Stimulated activated naive CD8-positive, alpha-beta T cell treated with anti-CD3 and anti-CD28 coated beads, Interleukin-15, amount 100 ng/mL, for 72 hours (primary cell): Measurements from ENCODE around the gene CCNL2.
"Not testable (repeated sequence)": the region's sequence is repeated elsewhere in the genome, so short reads cannot be mapped to it uniquely, and the experiment has no call there.

ENCODE experiments used
- ATAC-seq: fragments of 150-1000 bp; cut with Tn5 transposase; 2 replicates; pipeline ENCODE4 v1.10.0; 2021; ENCODE audit warnings: mild to moderate bottlenecking, moderate library complexity
- DNase-seq, 2 donors: peaks; one replicate each; pipeline ENCODE4 v3.0.0; 2021 to 2022
- H3K27ac Mint-ChIP-seq, 2 donors: one replicate each; pipeline ENCODE4 v1.8.0; 2022; ENCODE audit warnings: mild to moderate bottlenecking in 2 of 2, mixed read lengths in 2 of 2, moderate library complexity in 2 of 2
- H3K27me3 Mint-ChIP-seq: one replicate; pipeline ENCODE4 v1.8.0; 2022; ENCODE audit warnings: mixed read lengths
- H3K4me1 Mint-ChIP-seq: one replicate; pipeline ENCODE4 v1.8.0; 2022; ENCODE audit warnings: mild to moderate bottlenecking, mixed read lengths
- H3K4me3 Mint-ChIP-seq, 2 donors: one replicate each; pipeline ENCODE4 v1.8.0; 2022; ENCODE audit warnings: mild to moderate bottlenecking in 2 of 2, mixed read lengths in 2 of 2, moderate library complexity in 1 of 2
- H3K9me3 Mint-ChIP-seq, 2 donors: one replicate each; pipeline ENCODE4 v1.8.0; 2022; ENCODE audit warnings: mixed read lengths in 2 of 2

Gene CCNL2

GRCh38 chr1:1398677-1399186 is 403 bp downstream of the CCNL2 start:
- ATAC-seq (peak; percentile 6), DNase-seq (no peak)
- Mint-ChIP-seq H3K27ac (peak overlapping the region; percentile 93 to 97), H3K4me1 (peaks cover 67% of the 10 kb centered on the region), H3K9me3 (no peaks in the 10 kb centered on the region), H3K27me3 (no peaks in the 10 kb centered on the region), H3K4me3 (peak overlapping the region; percentile 93 to 96)

DNA sequence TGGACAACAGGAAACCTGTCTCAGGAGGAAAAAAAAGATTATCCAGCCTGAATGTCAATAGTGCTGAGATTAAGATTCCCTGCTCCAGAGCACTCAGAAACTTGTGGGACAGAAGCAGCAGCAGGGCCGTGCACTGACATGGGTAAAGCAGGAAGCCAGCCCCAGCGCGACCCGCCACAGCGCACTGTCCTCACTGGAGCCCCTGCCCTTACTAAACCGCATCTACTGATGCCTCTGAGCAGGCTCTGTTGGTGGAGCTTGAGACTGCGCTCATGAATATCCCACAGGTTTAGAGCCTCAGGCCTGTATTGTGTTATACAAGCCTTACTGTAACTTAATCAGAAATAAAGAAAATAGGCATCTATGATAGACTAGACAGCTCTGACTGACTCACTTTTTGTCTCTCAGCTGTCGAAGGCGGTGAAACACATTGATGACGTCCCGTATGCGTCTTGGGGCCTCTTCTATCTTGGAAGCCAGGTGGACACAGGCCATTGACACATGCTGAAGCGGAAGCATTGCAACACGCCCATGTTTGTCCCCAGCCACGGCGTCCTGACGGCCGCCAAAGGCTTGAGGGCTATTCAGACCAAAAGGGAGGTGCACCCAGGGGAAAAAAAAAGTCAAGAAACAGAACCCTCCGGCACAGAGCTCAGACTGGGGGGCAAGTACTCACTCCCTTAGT is 1.2 kb downstream of the CCNL2 start:
- Mint-ChIP-seq H3K27ac (peak overlapping the region; percentile 93 to 97), H3K4me3 (peak overlapping the region; percentile 93 to 96), H3K27me3 (no peaks in the 10 kb centered on the region), H3K4me1 (peaks cover 68% of the 10 kb centered on the region), H3K9me3 (no peaks in the 10 kb centered on the region)
- DNase-seq (no peak), ATAC-seq (no peak)

DNA sequence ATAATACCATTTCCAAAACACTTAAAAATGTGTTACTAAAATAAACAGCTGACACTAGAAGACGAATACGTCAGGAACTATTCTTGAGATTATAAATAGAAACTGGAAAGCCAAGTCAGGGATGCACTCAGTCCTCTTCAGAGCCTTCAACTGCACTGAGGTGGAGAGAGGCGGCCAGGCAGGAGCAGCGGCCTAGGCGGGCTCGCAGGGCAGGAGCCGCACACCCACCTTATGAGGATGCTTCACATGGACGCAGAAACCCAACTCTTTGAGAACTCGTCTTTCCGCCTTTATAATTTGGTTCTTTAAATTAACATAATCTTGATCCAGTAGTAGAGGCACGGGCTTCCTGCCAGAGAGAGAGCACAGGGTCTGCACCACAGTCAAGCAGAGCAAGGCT is 4.0 kb downstream of the CCNL2 start:
- H3K9me3 Mint-ChIP-seq: no peaks in the 10 kb centered on the region
- ATAC-seq (no peak), DNase-seq (no peak)
- H3K27me3 Mint-ChIP-seq: no peaks in the 10 kb centered on the region
- peak overlapping the region in 1 of 2 donors; percentile 29 for H3K4me3 Mint-ChIP-seq
- H3K27ac Mint-ChIP-seq: peak overlapping the region in 1 of 2 donors; percentile 80
- peaks cover 54% of the 10 kb centered on the region for H3K4me1 Mint-ChIP-seq

GRCh38 chr1:1394116-1394515 is 5.0 kb downstream of the CCNL2 start:
- no peak for DNase-seq
- no peak overlapping the region for H3K4me3 Mint-ChIP-seq
- no peak overlapping the region for H3K27ac Mint-ChIP-seq
- no peaks in the 10 kb centered on the region for H3K9me3 Mint-ChIP-seq
- H3K4me1 Mint-ChIP-seq: peaks cover 46% of the 10 kb centered on the region
- no peaks in the 10 kb centered on the region for H3K27me3 Mint-ChIP-seq
- no peak for ATAC-seq

GRCh38 chr1:1393428-1393827 is 5.7 kb downstream of the CCNL2 start:
- Mint-ChIP-seq H3K9me3 (no peaks in the 10 kb centered on the region), H3K4me1 (peaks cover 46% of the 10 kb centered on the region), H3K4me3 (no peak overlapping the region), H3K27me3 (no peaks in the 10 kb centered on the region), H3K27ac (no peak overlapping the region)
- no peak for ATAC-seq
- no peak for DNase-seq

GRCh38 chr1:1393014-1393413 is 6.1 kb downstream of the CCNL2 start:
- Mint-ChIP-seq H3K4me3 (no peak overlapping the region), H3K27me3 (no peaks in the 10 kb centered on the region), H3K27ac (no peak overlapping the region), H3K4me1 (peaks cover 42% of the 10 kb centered on the region), H3K9me3 (no peaks in the 10 kb centered on the region)
- no peak for DNase-seq
- no peak for ATAC-seq

GRCh38 chr1:1391225-1391624 is 7.9 kb downstream of the CCNL2 start:
- DNase-seq (no peak), ATAC-seq (no peak)
- H3K27ac Mint-ChIP-seq: peak overlapping the region; percentile 37 to 42
- H3K4me1 Mint-ChIP-seq: peaks cover 31% of the 10 kb centered on the region
- H3K27me3 Mint-ChIP-seq: no peaks in the 10 kb centered on the region
- H3K4me3 Mint-ChIP-seq: no peak overlapping the region
- no peaks in the 10 kb centered on the region for H3K9me3 Mint-ChIP-seq

DNA sequence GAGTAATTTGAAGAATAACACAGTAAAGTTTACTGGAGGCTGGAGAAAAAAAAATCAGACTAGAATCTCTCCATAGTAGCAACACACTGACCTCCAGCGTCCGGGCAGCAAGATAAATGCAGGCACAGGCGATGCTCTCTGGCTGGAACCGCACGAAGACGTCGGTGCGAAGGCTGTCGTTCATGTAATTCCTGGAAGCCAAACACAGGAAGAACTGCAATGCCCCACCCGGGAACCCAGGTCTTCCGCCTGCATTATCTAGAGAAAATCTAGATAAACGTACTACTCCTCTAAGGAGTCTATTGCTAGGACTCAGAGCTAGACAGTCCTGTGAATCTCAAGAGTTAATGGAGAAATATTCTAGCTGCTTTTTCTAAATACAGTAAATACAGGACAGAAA is 8.5 kb downstream of the CCNL2 start:
- H3K4me1 Mint-ChIP-seq: peaks cover 28% of the 10 kb centered on the region
- no peak for DNase-seq
- no peak overlapping the region for H3K4me3 Mint-ChIP-seq
- H3K27ac Mint-ChIP-seq: peak overlapping the region in 1 of 2 donors; percentile 37
- no peaks in the 10 kb centered on the region for H3K9me3 Mint-ChIP-seq
- no peak for ATAC-seq
- no peaks in the 10 kb centered on the region for H3K27me3 Mint-ChIP-seq

GRCh38 chr1:1388078-1388472 is 11.1 kb downstream of the CCNL2 start:
- no peak for DNase-seq
- Mint-ChIP-seq H3K4me1 (peaks cover 13% of the 10 kb centered on the region), H3K9me3 (no peaks in the 10 kb centered on the region), H3K27ac (peak overlapping the region in 1 of 2 donors; percentile 67), H3K27me3 (no peaks in the 10 kb centered on the region), H3K4me3 (no peak overlapping the region)
- no peak for ATAC-seq

GRCh38 chr1:1387098-1388077 is 11.7 kb downstream of the CCNL2 start:
- Mint-ChIP-seq H3K27ac (peak overlapping the region in 1 of 2 donors; percentile 67), H3K9me3 (no peaks in the 10 kb centered on the region), H3K4me3 (no peak overlapping the region), H3K27me3 (no peaks in the 10 kb centered on the region), H3K4me1 (peaks cover 7% of the 10 kb centered on the region)
- no peak for ATAC-seq
- DNase-seq: no peak

DNA sequence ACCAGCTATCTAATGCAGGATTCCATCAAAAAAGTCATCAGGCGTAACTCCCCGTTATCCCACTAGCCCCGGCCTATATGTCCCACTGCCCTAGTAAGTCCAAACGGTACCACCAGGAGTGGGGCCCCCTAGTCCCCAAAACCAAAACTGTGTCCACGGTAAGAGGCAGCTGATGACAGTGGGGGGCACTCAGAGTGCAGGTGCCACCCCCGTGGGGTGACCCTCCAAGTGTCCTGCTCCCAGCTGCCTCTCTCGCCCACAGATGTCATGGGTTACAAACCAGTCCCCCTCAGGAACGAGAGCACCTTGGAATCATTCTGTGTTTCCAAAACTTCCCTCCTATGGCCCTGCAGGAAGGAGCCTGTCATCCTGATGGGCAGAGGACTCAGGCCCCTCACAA is 13.2 kb downstream of the CCNL2 start:
- ATAC-seq (no peak), DNase-seq (no peak)
- no peaks in the 10 kb centered on the region for H3K9me3 Mint-ChIP-seq
- no peaks in the 10 kb centered on the region for H3K4me1 Mint-ChIP-seq
- H3K27ac Mint-ChIP-seq: no peak overlapping the region
- no peaks in the 10 kb centered on the region for H3K27me3 Mint-ChIP-seq
- H3K4me3 Mint-ChIP-seq: no peak overlapping the region

GRCh38 chr1:1385339-1385738 is 13.8 kb downstream of the CCNL2 start:
- not testable (repeated sequence) for ATAC-seq, H3K27me3 Mint-ChIP-seq, DNase-seq, H3K4me1 Mint-ChIP-seq, H3K9me3 Mint-ChIP-seq, H3K4me3 Mint-ChIP-seq
- peak overlapping the region in 1 of 2 donors; percentile 54 for H3K27ac Mint-ChIP-seq

DNA sequence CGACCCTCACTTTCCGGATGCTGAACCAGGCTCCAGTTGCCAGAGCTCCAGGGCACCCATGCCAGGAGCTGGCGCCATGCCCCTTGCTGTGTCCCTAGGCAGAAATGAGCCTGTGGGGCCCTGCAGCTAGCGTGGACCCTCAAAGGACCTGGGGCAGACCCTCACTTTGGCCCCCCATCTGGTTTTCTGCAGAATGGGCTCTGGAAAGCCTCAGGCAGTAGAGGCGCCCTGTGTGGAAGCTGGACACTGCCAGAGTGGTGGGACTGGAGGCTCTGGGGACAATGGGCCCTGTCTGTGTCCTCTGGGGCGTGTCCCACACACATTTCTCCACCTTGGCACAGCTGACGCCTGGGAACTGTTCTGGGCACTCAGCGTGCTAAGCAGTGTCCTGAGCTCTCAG is 17.8 kb downstream of the CCNL2 start:
- Mint-ChIP-seq H3K4me1 (peaks cover 6% of the 10 kb centered on the region), H3K4me3 (no peak overlapping the region), H3K27ac (no peak overlapping the region), H3K27me3 (no peaks in the 10 kb centered on the region), H3K9me3 (no peaks in the 10 kb centered on the region)
- DNase-seq (no peak), ATAC-seq (no peak)

DNA sequence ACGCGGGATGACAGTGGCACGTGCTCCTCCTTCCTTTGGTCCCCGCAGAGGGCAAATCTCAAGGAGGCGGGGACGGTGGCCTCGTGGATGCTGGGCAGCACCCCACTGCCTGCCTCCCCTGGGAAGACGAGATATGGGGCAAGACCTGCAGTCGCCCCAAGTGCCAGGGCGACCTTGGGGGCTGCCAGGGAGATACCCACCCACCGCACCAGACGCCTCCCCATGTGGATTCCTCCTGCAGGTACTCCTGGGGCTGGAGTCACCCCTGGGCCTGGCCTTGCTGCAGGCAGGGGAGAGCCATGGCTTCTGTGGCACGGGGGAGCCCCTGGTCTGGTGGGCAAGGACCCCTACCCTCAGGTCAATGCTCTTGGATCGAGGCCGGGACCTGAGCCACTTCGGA is 18.3 kb downstream of the CCNL2 start:
- Mint-ChIP-seq H3K9me3 (no peaks in the 10 kb centered on the region), H3K27me3 (no peaks in the 10 kb centered on the region), H3K4me1 (peaks cover 10% of the 10 kb centered on the region), H3K27ac (no peak overlapping the region), H3K4me3 (no peak overlapping the region)
- DNase-seq: no peak
- no peak for ATAC-seq

GRCh38 chr1:1377540-1378205 is 21.5 kb downstream of the CCNL2 start:
- no peak overlapping the region for H3K4me3 Mint-ChIP-seq
- no peak overlapping the region for H3K27ac Mint-ChIP-seq
- no peaks in the 10 kb centered on the region for H3K9me3 Mint-ChIP-seq
- ATAC-seq (no peak), DNase-seq (no peak)
- peaks cover 29% of the 10 kb centered on the region for H3K4me1 Mint-ChIP-seq
- H3K27me3 Mint-ChIP-seq: no peaks in the 10 kb centered on the region
